ENCODE data around the gene C4BPA.
A peak's percentile ranks its signal among the peaks of the same experiment; 100 is the strongest.

Gene C4BPA

GRCh38 chr1:207172885-207173284, 68.9 kb downstream of the C4BPA start:
- H3K4me3 ChIP-seq (ENCODE audit: low read length): no peak overlapping the region
- no peak for TF ChIP-seq CTCF (IDR thresholded peaks at IDR 0.05; ENCODE audit: insufficient read depth, low read depth, low read length, missing control alignments)
- DNase-seq (ENCODE audit: low read depth): no peak

GRCh38 chr1:207173396-207173795, 69.4 kb downstream of the C4BPA start:
- no peak overlapping the region for H3K4me3 ChIP-seq (ENCODE audit: low read length)
- DNase-seq (ENCODE audit: low read depth): no peak

DNA sequence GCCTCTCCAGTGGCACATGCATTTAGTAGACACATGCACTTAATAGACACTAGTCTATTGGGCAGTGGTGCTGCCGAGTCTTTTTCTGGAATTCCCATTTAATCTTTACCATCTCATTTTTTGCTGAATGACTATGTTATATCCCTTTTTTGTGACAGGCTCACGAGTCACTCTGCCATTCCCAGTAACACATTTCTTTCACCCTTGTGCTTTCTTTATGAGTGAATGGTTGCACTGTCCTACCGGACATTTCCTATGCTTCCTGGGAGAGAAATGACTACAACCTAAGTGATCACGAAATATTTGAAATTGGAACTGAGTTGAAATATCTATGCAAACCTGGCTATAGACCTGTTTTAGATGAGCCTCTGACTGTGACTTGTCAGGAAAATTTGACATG, 70.9 kb downstream of the C4BPA start:
- TF ChIP-seq CTCF (IDR thresholded peaks at IDR 0.05; ENCODE audit: insufficient read depth, low read depth, low read length, missing control alignments): no peak
- H3K4me3 ChIP-seq (ENCODE audit: low read length): no peak overlapping the region
- no peak for DNase-seq (ENCODE audit: low read depth)

More at GRCh38 chr1:207173396-207173795, 69.4 kb downstream of the C4BPA start:
- TF ChIP-seq CTCF (IDR thresholded peaks at IDR 0.05; ENCODE audit: insufficient read depth, low read depth, low read length, missing control alignments): no peak

DNA sequence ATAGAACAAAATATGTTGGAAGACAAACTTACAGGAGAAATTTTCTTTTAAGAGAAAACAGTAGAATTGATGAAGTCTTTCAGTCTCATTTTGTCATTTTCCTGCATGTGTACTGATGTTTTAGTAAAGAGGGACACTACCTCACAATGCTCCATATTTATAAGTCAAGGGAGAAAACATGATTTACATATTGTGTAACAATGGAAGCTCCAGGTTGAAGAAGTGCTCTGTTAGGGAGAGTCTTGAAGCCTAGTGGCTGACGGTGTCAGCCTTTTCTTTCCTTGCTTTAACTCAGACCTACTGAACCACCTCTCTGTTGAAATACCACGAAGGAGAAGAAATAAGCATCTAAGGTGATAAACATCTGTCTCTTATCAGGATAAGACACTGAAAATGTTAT, 75.0 kb downstream of the C4BPA start:
- no peak overlapping the region for H3K4me3 ChIP-seq (ENCODE audit: low read length)
- peak; percentile 11 for DNase-seq (ENCODE audit: low read depth)
- TF ChIP-seq CTCF (IDR thresholded peaks at IDR 0.05; ENCODE audit: insufficient read depth, low read depth, low read length, missing control alignments): no peak

DNA sequence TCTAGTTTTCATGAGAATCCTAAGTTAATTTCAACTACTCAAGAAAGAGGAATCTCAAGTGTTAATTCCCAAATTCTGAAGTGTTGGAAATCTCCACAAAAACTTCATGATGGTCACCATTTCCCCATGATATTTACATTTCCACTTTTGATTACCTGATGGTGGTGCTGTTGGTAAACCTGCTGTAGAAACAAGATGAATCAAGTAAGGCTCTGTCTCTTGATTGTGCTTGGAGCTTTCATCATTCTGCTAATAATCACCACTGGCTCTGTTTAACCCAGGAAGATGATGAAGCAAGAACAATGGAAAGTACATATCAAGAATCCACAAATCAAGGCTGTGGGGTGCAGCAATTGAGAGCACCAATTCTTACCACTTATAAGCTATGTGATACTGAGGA, 77.8 kb downstream of the C4BPA start:
- H3K4me3 ChIP-seq (ENCODE audit: low read length): no peak overlapping the region
- peak; percentile 67 for TF ChIP-seq CTCF (IDR thresholded peaks at IDR 0.05; ENCODE audit: insufficient read depth, low read depth, low read length, missing control alignments)
- DNase-seq (ENCODE audit: low read depth): peak; percentile 76

GRCh38 chr1:207186503-207186902, 82.5 kb downstream of the C4BPA start:
- peak; percentile 48 for DNase-seq (ENCODE audit: low read depth)
- no peak overlapping the region for H3K4me3 ChIP-seq (ENCODE audit: low read length)
- TF ChIP-seq CTCF (IDR thresholded peaks at IDR 0.05; ENCODE audit: insufficient read depth, low read depth, low read length, missing control alignments): no peak

GRCh38 chr1:207188901-207189300, 84.9 kb downstream of the C4BPA start:
- DNase-seq (ENCODE audit: low read depth): no peak
- no peak overlapping the region for H3K4me3 ChIP-seq (ENCODE audit: low read length)

More at GRCh38 chr1:207188901-207189300, 84.9 kb downstream of the C4BPA start:
- TF ChIP-seq CTCF (IDR thresholded peaks at IDR 0.05; ENCODE audit: insufficient read depth, low read depth, low read length, missing control alignments): no peak
